HL-60 (cell line): ENCODE data around the gene ORM2.

Experiments used
- DNase-seq, 2 experiments: peaks; one replicate each; pipeline ENCODE4 v3.0.0-alpha.2; 2010 to 2020; ENCODE audit warnings: low read depth in 1 of 2, low spot score in 1 of 2
- H3K27ac ChIP-seq: fragments of 250-450 bp; sonication (Bioruptor Pico); replicated peaks from 2 replicates; pipeline ENCODE4 v1.5.1; 2020; ENCODE audit warnings: mild to moderate bottlenecking, moderate library complexity
- H3K27me3 ChIP-seq: fragments of 250-450 bp; sonication (Bioruptor Pico); 2 replicates; pipeline ENCODE4 v1.5.1; 2021; ENCODE audit warnings: mild to moderate bottlenecking, moderate library complexity; ENCODE audit not compliant: insufficient read depth, poor library complexity, severe bottlenecking
- H3K4me3 ChIP-seq: replicated peaks from 2 replicates; pipeline ENCODE4 v1.5.1; 2011; ENCODE audit warnings: mild to moderate bottlenecking, control low read depth, low read length; ENCODE audit not compliant: insufficient read depth
- CTCF ChIP-seq: IDR thresholded peaks from one replicate; pipeline ENCODE4 v1.5.1; 2011; ENCODE audit warnings: low read length, control low read depth, inconsistent platforms; ENCODE audit not compliant: insufficient read depth
- GABPA ChIP-seq: IDR thresholded peaks from 2 replicates; pipeline ENCODE4 v1.6.1; 2012; ENCODE audit warnings: low read depth
- POLR2AphosphoS5 ChIP-seq: IDR thresholded peaks from 2 replicates; pipeline ENCODE4 v1.6.1; 2012; ENCODE audit warnings: low read depth
- REST ChIP-seq: IDR thresholded peaks from 2 replicates; pipeline ENCODE4 v1.6.1; 2012; ENCODE audit warnings: low read depth; ENCODE audit not compliant: insufficient replicate concordance
- SPI1 ChIP-seq: IDR thresholded peaks from 2 replicates; pipeline ENCODE4 v1.6.1; 2012; ENCODE audit warnings: low read depth, mild to moderate bottlenecking, borderline replicate concordance

The ORM2 gene

GRCh38 chr9:114348906-114349482 lies 19.3 kb downstream of the ORM2 start:
- DNase-seq, result peak; percentile 93 to 94
- Histone ChIP-seq H3K27me3 (no peaks in the 10 kb centered on the region), H3K27ac (peak overlapping the region; percentile 70), H3K4me3 (no peak overlapping the region)
- TF ChIP-seq GABPA (no peak), SPI1 (no peak), POLR2AphosphoS5 (peak; percentile 71)

- TF ChIP-seq CTCF, result no peak
- TF ChIP-seq POLR2AphosphoS5, result no peak
- Histone ChIP-seq H3K27me3 (no peaks in the 10 kb centered on the region), H3K4me3 (no peak overlapping the region), H3K27ac (peak overlapping the region; percentile 15; the same call in 1 of the 2 replicates)
- no peak for DNase-seq
Observed at GRCh38 chr9:114349713-114350480, 20.2 kb downstream of the ORM2 start.

- DNase-seq, result no peak
- no peaks in the 10 kb centered on the region for H3K27me3 ChIP-seq
- TF ChIP-seq GABPA, result no peak
- TF ChIP-seq POLR2AphosphoS5, result no peak
- no peak for TF ChIP-seq CTCF
- no peak for TF ChIP-seq SPI1
- no peak for TF ChIP-seq REST
- H3K27ac ChIP-seq, result no peak overlapping the region
- no peak overlapping the region for H3K4me3 ChIP-seq
Observed at GRCh38 chr9:114350636-114351401, 21.1 kb downstream of the ORM2 start.

- Histone ChIP-seq H3K4me3 (no peak overlapping the region), H3K27me3 (no peaks in the 10 kb centered on the region), H3K27ac (no peak overlapping the region)
- no peak for DNase-seq
- TF ChIP-seq GABPA, result no peak
- no peak for TF ChIP-seq CTCF
- no peak for TF ChIP-seq REST
- TF ChIP-seq POLR2AphosphoS5, result no peak
- TF ChIP-seq SPI1, result no peak
Observed at GRCh38 chr9:114351932-114352331, 22.3 kb downstream of the ORM2 start.
